GM12878 (cell line): ENCODE measurements around the gene ENOPH1. TPM values are rescaled to one million over a fixed set of nuclear protein-coding genes. Genes with fewer than 3 reads are reported as not detected.

Source experiments
- ASH2L ChIP-seq: fragments of 300-600, 200-600 bp; sonication (generic); IDR thresholded peaks from 2 replicates; pipeline ENCODE4 v1.6.1; 2017; ENCODE audit warnings: low read depth, mild to moderate bottlenecking, borderline replicate concordance
- CBX3 ChIP-seq: fragments of 200-600 bp; sonication (generic); IDR thresholded peaks from 2 replicates; pipeline ENCODE4 v1.6.1; 2016; ENCODE audit warnings: low read depth, borderline replicate concordance
- CHD4 ChIP-seq: fragments of 200-600 bp; sonication (generic); IDR thresholded peaks from 2 replicates; pipeline ENCODE4 v1.6.1; 2016; ENCODE audit warnings: mild to moderate bottlenecking
- FOXM1 ChIP-seq: IDR thresholded peaks from 2 replicates; pipeline ENCODE4 v1.6.1; 2012; ENCODE audit warnings: low read depth, mild to moderate bottlenecking, inconsistent platforms, low read length, moderate library complexity
- HCFC1 ChIP-seq: fragments of 150-350 bp; IDR thresholded peaks from 2 replicates; pipeline ENCODE4 v1.6.1; 2014; ENCODE audit warnings: low read length
- MYB ChIP-seq: fragments of 150-350 bp; IDR thresholded peaks from 2 replicates; pipeline ENCODE4 v1.6.1; 2014; ENCODE audit warnings: mild to moderate bottlenecking, low read depth, low read length, borderline replicate concordance
- NFYA ChIP-seq: IDR thresholded peaks from 2 replicates; pipeline ENCODE4 v1.6.1; 2011; ENCODE audit warnings: low read depth, mild to moderate bottlenecking, low read length, improper control_type of control experiment, borderline replicate concordance
- RAD51 ChIP-seq: fragments of 450-650 bp; IDR thresholded peaks from 2 replicates; pipeline ENCODE4 v1.6.1; 2016; ENCODE audit warnings: moderate library complexity, mild to moderate bottlenecking, inconsistent platforms
- SREBF1 ChIP-seq: IDR thresholded peaks from 2 replicates; pipeline ENCODE4 v1.6.1; 2012; ENCODE audit warnings: mild to moderate bottlenecking, low read length
- SUZ12 ChIP-seq: fragments of 200-600 bp; sonication (generic); IDR thresholded peaks from one replicate; pipeline ENCODE4 v1.6.1; 2018; ENCODE audit warnings: antibody characterized with exemption, mild to moderate bottlenecking; ENCODE audit not compliant: unreplicated experiment
- TARDBP ChIP-seq: IDR thresholded peaks from 2 replicates; pipeline ENCODE4 v1.6.1; 2016; ENCODE audit warnings: borderline replicate concordance
- ZNF207 ChIP-seq: fragments of 450-650 bp; IDR thresholded peaks from 2 replicates; pipeline ENCODE4 v1.6.1; 2014; ENCODE audit warnings: antibody characterized with exemption, mild to moderate bottlenecking, borderline replicate concordance
- ZNF384 ChIP-seq: IDR thresholded peaks from 2 replicates; pipeline ENCODE4 v1.6.1; 2012; ENCODE audit warnings: low read depth, mild to moderate bottlenecking, low read length, improper control_type of control experiment, borderline replicate concordance
- polyA plus RNA-seq, 11 experiments: library from polyadenylated mRNA; depleted of rRNA in 4 of 11; unstranded in 6 of 11; stranded (reverse) in 5 of 11; fragments of >200 nt; fragmentation: Nextera tagmentation in 4 of 11; fragmentation: Illumina TruSeq in 1 of 11; extraction: Ambion mirVana in 4 of 11; extraction: Trizol in 1 of 11; gene quantifications; 1 replicate in 1 of 11; 2 replicates in 10 of 11; pipeline versions ENCODE4 v1.2.1 to v1.2.3, GENCODE V29; 2011 to 2016; ENCODE audit warnings: inconsistent platforms in 2 of 11, missing spikeins in 2 of 11, low read depth in 1 of 11
- total RNA-seq, 4 experiments: library from RNA; depleted of rRNA in 3 of 4; stranded (reverse); fragments of >200 nt in 3 of 4; fragmentation: Illumina TruSeq in 1 of 4; extraction: Trizol in 1 of 4; gene quantifications; 2 replicates each; pipeline versions ENCODE4 v1.2.1 to v1.2.3, GENCODE V29; 2013 to 2021
- TF ChIP-seq, protein P1 (sequence below): fragments of 450-650 bp; IDR thresholded peaks from 2 replicates; pipeline ENCODE4 v1.6.1; 2017; ENCODE audit warnings: antibody characterized with exemption, mild to moderate bottlenecking, moderate library complexity
- TF ChIP-seq, protein P2 (sequence below): fragments of 450-650 bp; formaldehyde crosslinking; IDR thresholded peaks from 2 replicates; pipeline ENCODE4 v1.4.0; 2020; ENCODE audit warnings: mild to moderate bottlenecking, moderate library complexity
- TF ChIP-seq, protein P3 (sequence below): fragments of 450-650 bp; IDR thresholded peaks from 2 replicates; pipeline ENCODE4 v1.6.1; 2014; ENCODE audit warnings: mild to moderate bottlenecking
- TF ChIP-seq, protein P4 (sequence below): fragments of 450-650 bp; formaldehyde crosslinking; IDR thresholded peaks from 2 replicates; pipeline ENCODE4 v1.5.0; 2022; ENCODE audit warnings: mild to moderate bottlenecking, missing genetic modification characterization

ENOPH1 gene
- total and polyA plus RNA-seq, 10 of the 15 experiments (the other 5 are each of a cell fraction or from before 2014, with no cell fraction given), result 24.4 to 83.6 (median 46.7) TPM

DNA sequence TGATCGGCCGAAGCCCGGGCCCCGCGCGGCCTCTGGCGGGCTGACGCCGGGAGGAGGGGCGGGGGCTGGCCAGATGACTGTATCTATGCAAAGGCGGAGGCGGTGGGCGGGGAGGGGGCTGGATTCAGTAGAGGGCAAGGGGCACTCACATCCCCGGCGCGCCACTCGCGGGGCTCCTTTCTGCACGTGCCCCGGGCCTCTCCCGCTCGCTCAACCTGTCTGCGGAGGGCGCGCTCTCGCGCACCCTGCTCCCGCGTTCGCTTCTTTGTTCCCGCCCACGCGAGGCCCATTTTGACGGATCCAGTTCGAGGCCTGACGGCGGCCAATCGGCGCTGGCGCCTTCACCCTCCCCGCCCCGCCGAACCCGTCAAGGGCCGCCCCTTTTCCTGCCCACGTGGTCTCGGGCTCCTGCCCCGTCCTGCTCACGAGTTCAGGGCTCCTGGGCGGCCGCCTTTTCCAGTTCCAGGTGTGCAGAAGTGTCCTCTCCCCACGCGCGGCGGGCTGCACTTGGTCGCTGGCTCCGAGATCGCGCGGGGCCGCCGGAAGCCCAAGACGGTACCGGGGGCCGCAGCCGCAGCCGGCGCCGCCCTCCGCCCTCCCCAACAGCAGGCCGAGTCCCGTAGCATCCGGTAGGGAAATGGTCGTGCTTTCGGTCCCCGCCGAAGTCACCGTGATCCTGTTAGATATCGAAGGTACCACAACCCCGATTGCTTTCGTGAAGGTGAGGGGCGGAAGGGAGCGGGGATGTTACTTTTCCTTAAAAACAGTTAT lies at the start of gene ENOPH1, which contains the start of gene HNRNPDL (continued):
- no peak for TF ChIP-seq SUZ12
- no peak for TF ChIP-seq TARDBP
- 0 out of 2 replicates have a peak, but pooled peaks have one; percentile 5 for TF ChIP-seq HCFC1
- TF ChIP-seq CBX3, result no peak
- TF ChIP-seq SREBF1, result no peak
- TF ChIP-seq ZNF384, result no peak
- TF ChIP-seq CHD4, result no peak
- TF ChIP-seq, protein P1, sequence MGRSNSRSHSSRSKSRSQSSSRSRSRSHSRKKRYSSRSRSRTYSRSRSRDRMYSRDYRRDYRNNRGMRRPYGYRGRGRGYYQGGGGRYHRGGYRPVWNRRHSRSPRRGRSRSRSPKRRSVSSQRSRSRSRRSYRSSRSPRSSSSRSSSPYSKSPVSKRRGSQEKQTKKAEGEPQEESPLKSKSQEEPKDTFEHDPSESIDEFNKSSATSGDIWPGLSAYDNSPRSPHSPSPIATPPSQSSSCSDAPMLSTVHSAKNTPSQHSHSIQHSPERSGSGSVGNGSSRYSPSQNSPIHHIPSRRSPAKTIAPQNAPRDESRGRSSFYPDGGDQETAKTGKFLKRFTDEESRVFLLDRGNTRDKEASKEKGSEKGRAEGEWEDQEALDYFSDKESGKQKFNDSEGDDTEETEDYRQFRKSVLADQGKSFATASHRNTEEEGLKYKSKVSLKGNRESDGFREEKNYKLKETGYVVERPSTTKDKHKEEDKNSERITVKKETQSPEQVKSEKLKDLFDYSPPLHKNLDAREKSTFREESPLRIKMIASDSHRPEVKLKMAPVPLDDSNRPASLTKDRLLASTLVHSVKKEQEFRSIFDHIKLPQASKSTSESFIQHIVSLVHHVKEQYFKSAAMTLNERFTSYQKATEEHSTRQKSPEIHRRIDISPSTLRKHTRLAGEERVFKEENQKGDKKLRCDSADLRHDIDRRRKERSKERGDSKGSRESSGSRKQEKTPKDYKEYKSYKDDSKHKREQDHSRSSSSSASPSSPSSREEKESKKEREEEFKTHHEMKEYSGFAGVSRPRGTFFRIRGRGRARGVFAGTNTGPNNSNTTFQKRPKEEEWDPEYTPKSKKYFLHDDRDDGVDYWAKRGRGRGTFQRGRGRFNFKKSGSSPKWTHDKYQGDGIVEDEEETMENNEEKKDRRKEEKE, result no peak
- peak; percentile 90 for TF ChIP-seq RAD51
- TF ChIP-seq, protein P2, sequence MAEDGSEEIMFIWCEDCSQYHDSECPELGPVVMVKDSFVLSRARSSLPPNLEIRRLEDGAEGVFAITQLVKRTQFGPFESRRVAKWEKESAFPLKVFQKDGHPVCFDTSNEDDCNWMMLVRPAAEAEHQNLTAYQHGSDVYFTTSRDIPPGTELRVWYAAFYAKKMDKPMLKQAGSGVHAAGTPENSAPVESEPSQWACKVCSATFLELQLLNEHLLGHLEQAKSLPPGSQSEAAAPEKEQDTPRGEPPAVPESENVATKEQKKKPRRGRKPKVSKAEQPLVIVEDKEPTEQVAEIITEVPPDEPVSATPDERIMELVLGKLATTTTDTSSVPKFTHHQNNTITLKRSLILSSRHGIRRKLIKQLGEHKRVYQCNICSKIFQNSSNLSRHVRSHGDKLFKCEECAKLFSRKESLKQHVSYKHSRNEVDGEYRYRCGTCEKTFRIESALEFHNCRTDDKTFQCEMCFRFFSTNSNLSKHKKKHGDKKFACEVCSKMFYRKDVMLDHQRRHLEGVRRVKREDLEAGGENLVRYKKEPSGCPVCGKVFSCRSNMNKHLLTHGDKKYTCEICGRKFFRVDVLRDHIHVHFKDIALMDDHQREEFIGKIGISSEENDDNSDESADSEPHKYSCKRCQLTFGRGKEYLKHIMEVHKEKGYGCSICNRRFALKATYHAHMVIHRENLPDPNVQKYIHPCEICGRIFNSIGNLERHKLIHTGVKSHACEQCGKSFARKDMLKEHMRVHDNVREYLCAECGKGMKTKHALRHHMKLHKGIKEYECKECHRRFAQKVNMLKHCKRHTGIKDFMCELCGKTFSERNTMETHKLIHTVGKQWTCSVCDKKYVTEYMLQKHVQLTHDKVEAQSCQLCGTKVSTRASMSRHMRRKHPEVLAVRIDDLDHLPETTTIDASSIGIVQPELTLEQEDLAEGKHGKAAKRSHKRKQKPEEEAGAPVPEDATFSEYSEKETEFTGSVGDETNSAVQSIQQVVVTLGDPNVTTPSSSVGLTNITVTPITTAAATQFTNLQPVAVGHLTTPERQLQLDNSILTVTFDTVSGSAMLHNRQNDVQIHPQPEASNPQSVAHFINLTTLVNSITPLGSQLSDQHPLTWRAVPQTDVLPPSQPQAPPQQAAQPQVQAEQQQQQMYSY (CRISPR knock-in tag), result no peak
- TF ChIP-seq ASH2L, result no peak; the same call in 1 of the 2 replicates
- TF ChIP-seq, protein P3, sequence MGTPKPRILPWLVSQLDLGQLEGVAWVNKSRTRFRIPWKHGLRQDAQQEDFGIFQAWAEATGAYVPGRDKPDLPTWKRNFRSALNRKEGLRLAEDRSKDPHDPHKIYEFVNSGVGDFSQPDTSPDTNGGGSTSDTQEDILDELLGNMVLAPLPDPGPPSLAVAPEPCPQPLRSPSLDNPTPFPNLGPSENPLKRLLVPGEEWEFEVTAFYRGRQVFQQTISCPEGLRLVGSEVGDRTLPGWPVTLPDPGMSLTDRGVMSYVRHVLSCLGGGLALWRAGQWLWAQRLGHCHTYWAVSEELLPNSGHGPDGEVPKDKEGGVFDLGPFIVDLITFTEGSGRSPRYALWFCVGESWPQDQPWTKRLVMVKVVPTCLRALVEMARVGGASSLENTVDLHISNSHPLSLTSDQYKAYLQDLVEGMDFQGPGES, result no peak
- TF ChIP-seq, protein P4, sequence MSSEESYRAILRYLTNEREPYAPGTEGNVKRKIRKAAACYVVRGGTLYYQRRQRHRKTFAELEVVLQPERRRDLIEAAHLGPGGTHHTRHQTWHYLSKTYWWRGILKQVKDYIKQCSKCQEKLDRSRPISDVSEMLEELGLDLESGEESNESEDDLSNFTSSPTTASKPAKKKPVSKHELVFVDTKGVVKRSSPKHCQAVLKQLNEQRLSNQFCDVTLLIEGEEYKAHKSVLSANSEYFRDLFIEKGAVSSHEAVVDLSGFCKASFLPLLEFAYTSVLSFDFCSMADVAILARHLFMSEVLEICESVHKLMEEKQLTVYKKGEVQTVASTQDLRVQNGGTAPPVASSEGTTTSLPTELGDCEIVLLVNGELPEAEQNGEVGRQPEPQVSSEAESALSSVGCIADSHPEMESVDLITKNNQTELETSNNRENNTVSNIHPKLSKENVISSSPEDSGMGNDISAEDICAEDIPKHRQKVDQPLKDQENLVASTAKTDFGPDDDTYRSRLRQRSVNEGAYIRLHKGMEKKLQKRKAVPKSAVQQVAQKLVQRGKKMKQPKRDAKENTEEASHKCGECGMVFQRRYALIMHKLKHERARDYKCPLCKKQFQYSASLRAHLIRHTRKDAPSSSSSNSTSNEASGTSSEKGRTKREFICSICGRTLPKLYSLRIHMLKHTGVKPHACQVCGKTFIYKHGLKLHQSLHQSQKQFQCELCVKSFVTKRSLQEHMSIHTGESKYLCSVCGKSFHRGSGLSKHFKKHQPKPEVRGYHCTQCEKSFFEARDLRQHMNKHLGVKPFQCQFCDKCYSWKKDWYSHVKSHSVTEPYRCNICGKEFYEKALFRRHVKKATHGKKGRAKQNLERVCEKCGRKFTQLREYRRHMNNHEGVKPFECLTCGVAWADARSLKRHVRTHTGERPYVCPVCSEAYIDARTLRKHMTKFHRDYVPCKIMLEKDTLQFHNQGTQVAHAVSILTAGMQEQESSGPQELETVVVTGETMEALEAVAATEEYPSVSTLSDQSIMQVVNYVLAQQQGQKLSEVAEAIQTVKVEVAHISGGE (CRISPR knock-in tag), result no peak
- no peak for TF ChIP-seq ZNF207
- TF ChIP-seq FOXM1, result no peak
- no peak for TF ChIP-seq NFYA
- TF ChIP-seq MYB, result no peak
